ENCODE data around the gene RANGAP1.

The RANGAP1 gene

GRCh38 chr22:41231369-41231768, 54.6 kb downstream of the RANGAP1 start:
- no peak for DNase-seq

DNA sequence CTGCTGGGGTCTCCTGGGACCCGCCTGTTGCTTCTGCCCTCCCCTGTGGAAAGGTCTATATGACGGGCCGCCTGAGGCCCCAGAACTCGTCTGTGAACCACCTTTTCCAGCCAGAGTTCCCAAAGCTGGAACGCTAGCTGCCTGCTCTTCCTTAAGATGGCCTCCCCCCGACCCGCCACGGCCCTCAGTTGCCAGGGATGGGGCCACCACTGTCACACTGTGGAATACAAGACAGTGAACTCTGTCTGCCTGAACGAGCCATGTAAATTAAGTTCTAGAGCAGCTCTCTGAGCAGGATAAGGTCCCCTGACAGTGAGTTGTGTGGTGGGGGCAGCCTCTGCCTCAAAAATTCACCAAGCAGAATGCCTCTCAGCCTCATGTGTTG, 55.6 kb downstream of the RANGAP1 start:
- DNase-seq, result no peak

DNA sequence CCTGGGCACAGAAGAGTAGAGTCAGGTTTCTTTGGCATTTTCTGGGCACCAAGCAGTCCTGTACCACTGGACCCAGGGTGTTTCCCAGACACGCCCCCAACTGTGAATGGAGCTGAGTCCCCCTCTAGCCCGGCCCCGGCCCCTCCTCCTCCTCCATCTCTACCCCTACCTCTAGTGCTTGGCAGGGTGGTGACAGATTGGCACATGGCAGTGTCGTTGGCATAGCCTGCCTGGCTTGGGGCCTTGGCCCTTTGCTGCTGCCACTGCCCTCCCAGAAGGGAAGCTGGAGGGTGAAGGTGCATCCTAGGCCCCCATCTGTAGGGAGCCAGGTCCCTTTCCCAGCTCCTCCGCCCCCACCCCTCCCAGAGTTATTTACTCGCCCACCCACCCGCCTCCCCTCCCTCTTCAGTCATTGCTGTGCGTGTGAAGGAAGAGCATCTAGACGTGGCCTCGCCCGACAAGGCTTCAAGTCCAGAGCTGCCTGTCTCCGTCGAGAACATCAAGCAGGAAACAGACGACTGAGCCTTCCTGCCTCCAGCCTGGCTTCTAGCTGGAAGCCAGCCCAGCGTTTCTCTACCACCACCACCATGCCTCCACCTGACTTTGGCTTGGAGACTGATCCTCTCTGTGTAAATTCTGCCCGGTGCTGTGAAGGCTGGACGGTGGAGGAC, 56.1 kb downstream of the RANGAP1 start:
- DNase-seq, result no peak

GRCh38 chr22:41229215-41229614, 56.8 kb downstream of the RANGAP1 start:
- no peak for DNase-seq

DNA sequence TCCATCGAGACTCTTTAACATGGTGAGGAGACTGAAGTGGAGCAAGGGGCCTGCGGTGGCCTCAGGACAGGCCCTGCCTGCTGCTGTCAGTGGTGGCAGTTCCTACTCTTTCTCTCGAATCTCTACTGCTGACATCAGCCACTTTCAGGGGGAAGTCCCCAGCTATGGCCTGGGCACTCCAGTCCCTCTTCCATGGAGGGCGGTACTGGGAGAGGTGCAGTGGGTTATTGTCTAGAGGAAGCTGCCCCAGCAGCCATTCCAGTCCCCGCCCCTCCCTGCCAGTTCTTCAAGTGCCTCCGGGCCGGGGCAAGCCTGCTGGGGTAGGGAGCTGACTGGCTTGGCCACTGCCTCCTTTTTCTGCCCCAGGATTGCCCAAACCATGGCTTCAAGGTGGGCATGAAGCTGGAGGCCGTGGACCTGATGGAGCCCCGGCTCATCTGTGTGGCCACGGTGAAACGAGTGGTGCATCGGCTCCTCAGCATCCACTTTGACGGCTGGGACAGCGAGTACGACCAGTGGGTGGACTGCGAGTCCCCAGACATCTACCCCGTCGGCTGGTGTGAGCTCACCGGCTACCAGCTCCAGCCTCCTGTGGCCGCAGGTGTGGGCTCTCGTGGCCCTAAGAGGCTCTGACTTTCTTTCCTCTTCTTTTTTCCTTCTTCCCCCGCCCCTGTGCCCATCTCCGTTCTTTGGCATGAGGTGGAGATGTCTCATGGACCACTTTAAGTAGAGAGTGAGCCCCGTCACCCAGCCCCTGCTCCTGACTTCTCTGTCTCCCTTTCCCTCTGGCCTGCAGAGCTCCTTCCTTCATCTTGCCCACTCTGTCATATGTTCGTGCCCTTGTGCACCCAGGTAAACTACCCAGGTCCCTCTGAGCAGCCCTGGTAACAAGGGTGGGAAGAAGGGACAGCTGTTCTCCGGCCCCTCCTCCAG, 59.0 kb downstream of the RANGAP1 start:
- no peak for DNase-seq

- no peak for DNase-seq
Measured at GRCh38 chr22:41223535-41223934, 62.5 kb downstream of the RANGAP1 start.

GRCh38 chr22:41222846-41223507, 63.0 kb downstream of the RANGAP1 start:
- no peak for DNase-seq

DNA sequence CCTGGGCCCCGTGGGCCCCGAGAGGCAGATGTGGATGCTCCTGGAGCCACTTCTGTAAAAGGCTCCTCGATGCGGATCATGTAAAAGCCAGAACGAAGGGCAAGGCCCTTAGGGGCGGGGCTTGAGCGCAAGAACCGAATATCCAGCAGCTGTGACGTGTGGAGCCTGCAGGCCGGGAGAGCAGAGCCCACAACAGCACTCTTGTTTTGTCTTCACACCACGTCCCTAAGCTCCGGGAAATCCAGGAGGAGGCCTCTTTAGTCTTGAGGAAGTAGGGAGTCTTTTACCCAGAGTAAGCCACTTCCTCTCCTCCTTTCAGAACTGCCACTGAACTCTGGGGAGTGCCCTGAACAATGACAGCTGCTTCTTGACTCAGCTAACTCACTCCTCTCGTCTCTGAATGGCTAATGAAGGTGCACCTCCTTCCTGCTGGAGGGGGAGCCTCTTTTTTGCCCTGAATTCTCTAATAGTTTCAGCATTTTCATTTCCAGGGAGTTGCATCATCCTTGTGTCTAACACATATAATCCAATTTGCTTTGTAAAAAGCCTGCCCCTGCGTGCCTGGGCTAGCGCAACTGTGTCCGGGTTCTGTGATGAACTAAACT, 68.3 kb downstream of the RANGAP1 start:
- DNase-seq, result no peak

DNA sequence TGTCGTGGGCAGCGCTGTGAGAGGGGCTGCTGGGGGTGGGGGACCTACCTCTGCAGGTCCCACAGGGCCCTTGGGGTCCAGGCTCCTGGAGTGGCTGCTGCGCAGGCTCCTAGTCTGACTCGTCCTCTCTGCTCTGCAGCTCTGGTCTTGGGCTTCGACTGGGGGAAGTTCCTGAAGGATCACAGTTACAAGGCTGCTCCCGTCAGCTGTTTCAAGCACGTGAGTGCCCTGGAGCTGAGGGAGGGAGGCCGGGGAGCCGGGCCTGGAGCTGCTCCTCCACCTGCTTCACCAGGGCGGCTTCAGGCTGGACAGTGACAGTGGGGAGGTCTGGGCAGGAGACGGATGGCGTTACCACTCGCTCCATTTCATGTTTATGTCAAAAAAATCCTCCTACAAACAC, 69.0 kb downstream of the RANGAP1 start:
- no peak for DNase-seq

GRCh38 chr22:41215926-41216325, 70.1 kb downstream of the RANGAP1 start:
- DNase-seq, result no peak

DNA sequence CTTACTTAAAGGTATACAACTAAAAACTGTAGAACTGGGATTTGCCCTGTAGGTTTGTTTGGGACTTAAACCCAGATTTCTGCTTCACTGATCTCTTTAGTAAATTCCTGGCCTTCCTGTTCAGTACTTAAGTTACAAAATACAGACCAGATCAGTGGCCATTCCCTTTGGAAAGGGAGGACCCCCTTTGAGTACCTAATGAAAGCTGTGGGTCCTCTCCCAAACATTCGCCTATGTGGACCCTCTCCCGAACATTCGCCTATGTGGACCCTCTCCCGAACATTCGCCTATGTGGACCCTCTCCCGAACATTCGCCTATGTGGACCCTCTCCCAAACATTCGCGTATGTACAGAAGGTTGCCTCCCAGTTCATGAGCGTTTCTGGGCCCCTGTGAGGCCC, 70.6 kb downstream of the RANGAP1 start:
- no peak for DNase-seq

- DNase-seq, result no peak
Measured at GRCh38 chr22:41206719-41207118, 79.3 kb downstream of the RANGAP1 start.

DNA sequence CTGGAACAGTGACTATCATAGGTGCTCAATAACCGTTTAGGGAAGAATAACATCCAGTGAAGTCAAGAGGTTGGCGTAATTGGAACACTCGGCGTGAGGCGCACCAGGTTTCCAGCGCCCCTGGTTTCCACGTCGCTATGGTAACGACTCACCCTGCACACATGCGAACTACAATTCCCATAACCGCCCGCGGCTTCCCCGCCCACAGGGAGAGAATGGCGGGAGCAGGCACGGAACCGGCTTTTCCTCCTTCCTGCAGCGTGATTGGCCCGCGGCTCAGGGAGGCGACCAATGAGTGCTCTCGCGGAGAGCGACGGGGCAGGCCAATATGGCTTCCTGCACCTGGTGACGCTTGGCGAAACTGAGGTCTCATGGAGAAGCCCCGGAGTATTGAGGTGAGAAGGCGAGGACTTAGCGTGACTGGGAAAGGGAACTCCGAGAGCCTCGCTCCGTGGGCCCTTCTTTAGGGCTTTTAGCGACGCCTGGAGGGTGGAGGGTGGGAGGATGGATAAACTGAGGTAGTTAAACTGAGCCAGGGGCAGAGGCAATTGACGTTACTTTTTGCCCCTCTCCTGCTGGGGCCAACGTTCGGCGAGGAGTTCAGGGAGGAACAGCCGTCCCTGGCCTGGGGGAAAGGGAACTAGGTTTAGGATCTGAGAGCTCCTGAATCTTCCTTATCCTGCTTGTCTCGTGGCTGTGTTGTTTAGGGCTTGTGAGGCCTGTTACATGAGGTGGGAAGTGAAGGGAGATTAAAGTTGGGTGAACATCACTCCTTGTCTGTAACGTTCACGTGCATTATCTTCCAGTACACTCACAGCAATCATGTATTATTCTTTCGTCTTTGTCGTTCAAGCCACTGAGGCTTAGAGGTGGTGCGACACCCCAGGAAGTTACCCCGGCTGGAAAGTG, 80.7 kb downstream of the RANGAP1 start, which contains the start of gene L3MBTL2:
Gene L3MBTL2 (plus strand): TSS at position 321 of the 909 bp plus-strand sequence. CDS start 51 bp downstream, at position 372.
- DNase-seq, result peak; percentile 96 to 98

DNA sequence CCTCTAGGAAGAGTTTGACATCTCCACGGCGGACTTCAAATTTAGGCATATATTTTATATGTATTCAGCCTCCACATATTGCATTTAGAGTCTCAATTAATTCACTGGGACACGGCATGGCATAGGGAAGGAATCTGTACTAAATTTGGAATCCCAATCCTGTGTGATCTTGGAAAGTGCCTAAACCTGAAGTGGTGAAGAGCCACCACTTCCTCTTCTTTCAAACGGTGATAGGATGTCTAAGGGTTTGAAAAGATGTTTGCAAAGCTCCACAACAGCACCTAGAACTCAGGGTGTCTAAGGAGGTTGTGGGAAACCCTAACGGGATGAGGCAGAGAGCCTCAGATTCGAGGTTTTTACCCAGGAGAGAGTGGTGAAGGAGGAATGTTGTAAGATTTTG, 81.9 kb downstream of the RANGAP1 start:
- DNase-seq, result no peak

DNA sequence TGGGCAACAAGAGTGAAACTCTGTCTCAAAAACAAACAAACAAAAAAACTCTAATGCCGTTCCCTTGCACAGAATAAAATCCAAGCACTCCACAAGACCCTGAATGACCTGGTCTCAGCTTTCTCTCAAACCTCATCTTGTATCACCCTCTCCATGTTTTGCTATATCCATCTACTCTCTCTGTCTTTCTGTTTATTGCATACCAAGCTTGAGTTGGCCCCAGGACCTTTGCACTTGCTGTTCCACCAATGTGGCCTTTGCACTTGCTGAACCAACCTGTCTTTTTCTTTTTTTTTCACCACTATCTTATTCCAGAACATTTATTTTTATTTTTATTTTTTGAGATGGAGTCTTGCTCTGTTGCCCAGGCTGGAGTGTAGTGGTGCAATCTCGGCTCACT, 82.9 kb downstream of the RANGAP1 start:
- DNase-seq, result no peak

GRCh38 chr22:41201141-41201540, 84.8 kb downstream of the RANGAP1 start:
- no peak for DNase-seq

DNA sequence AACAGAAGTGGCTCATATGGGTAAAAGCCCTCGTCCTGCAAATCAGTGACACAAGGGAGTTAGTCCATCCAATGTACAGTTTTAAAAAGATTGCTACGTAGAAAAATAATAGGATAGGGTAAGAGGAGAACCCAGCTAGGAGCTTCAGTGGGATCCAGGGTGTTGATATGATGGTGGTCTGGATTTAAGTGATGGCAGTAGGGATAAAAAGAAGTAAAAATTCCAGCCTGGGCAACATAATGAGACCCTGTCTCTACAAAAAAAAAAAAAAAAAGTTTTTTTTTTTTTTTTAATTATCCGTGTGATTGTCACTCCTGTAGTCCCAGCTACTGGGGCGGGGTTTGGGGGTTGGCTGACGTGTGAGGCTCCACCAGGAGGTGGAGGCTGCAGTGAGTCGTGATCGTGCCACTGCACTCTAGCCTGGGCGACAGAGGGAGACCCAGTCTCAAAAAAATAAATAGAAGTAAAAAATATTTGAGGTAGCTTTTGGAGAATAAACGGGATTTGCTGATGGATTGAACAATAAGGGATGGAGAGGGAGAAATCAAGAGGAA, 87.9 kb downstream of the RANGAP1 start:
- DNase-seq, result peak; percentile 19 to 26

DNA sequence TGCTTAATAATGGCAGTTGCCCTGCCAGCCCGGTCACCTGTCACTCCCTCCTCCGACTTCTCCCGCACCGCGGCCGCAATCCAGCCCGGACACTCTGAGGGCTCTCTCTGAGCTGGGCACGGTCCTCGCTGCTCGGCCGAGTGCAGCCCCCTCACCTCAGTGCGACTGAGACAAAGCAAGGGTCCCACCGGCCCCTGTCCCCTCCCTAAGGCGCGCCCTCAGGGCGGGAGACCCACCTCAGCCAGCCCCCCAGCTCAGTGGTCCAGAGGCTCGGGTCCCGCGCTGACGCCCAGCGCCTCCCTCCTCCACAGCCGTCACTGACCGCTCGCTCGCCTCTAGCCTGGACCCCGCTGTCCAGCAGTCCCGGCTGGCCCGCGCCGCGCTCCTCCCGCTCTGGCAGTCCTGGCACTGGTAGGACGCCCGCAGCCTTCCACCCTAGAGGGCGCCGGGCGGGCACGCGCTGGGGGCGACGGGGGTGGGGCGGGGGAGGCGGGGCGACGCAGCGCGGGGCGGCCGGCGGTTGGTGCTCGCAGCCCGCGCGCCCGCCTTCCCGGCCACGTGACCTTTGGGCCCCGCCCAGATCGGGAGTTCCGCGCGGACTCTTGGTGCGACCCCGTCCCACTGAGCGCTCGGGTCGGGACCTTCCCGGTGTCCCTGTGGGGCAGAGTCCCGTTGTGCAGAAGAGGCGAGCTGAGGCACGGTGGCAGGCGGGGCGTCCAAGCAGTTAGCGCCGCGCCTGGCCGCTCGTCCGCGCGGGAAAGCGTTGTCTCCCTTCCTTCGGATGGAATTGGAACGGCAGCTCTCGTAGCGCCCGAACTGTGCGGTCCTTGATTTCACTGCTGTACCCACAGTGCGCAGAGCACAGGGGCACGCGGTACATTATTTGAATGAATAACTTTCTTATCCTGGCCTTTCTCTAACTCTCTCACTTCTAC, 88.7 kb downstream of the RANGAP1 start:
- DNase-seq, result peak; percentile 79 to 85

All from NCI-H1930 (cell line).